NCI-H82 (cell line): ENCODE data around the gene BZW2.
A peak's percentile ranks its signal among the peaks of the same experiment; 100 is the strongest.

Experiments used
- DNase-seq: peaks from one replicate; lab custom pipeline; 2025; lab: John Stamatoyannopoulos, UW

Gene BZW2

DNA sequence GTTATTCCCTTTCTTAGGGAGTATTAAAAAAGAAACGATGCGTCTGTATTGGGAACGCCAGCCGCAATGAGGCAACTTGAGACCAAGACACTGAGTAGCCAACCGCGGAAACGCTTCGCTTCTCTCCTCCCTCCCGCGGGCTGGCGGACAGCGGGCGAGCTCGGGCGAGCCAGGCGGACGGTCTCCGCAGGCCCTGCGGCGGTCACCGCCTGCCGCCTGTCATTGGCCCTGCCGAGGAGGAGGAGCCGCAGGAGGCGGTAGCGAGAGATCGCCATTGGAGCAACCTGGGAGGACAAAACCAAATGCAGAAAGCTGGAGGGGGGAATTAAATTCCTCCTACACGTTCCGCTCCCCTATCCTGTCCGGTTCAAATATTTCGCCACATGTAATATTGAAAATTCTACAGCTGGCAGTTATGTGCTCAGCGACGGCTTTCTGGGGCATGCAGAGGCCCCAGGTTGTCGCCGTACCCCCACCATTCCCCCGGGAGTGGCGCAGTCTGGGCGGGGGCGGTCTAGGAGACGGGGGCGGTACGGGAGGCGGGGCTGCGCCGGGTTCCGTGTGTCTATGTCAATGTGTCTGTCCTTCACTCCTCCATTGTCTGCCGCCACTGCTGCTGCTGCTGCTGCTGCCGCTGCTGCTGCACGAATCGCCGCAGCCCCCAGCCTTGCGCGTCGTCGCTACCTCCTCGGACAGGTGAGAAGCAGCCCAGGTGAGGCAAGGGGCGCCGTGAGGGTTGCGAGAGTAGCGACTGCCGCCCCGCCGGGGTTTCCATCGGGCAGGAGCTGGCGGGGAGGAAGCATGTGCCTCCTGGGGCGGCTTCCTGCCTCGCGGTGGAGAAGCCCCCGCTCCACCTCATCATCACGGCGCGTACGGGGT is at the start of gene BZW2, which contains the start of gene ANKMY2:
TSS of gene BZW2 (plus strand) at position 589 of the 879 bp plus-strand sequence. CDS start 19,263 bp downstream, outside the sequence.
TSS of gene ANKMY2 (minus strand) at position 162 of the 879 bp plus-strand sequence. CDS start 181 bp downstream, outside the sequence.
- DNase-seq = peak; percentile 97

DNA sequence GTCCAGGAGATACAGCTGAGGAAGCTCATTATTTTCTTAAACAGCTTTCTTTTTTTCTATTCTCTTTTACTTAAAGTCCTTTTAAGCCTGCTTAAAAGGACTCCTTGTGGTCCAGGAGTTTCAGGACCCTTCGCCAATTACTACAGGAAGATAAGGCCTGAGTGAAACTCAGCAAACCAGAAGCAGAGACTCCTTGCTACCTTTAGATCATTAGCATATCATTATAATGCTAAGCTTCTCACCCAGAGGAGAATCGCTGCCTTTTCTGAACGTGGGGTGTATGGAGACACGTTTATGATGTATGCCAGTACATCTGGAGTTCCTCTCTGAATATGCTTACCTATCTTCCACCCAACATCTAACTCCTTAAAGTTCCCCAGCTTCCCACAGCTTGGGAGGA is 48.0 kb upstream of the BZW2 start:
- no peak for DNase-seq

DNA sequence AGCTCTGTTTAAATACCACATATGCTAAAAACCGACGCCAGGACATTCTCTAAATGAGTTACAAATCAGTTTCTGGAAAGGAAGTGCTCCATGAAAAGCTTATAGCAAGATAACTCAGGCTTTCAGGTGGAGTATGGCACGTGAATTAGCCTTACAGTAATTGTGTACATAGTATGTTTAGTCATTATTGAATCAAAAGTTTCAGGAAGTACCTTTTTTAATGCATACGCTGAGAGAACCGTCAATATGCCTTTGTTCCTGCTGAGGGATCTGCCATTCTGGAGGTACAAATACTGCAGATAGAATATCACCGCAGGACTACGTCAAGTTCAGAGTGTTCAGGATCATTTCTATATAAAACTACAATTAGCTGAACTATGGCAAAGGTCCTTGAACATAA is 46.1 kb upstream of the BZW2 start:
- no peak for DNase-seq

DNA sequence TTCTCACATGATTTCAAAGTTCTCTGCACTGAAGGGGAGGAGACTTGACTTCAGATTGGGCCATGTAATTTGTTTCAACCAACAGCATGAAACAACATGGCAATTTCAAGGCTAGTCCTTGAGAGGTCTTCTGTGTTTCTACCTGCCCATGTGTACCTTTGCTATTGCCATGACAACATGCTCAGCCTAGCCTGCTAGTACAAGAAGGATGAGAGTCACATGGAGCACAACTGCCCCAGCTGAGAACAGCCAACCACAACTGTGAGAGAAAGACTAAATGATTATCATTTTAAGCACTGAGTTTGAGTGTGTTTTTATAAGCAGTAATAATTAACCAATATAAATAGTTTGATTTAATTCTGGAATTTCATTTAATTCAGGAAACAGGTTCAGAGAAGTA is 42.3 kb upstream of the BZW2 start:
- no peak for DNase-seq

DNA sequence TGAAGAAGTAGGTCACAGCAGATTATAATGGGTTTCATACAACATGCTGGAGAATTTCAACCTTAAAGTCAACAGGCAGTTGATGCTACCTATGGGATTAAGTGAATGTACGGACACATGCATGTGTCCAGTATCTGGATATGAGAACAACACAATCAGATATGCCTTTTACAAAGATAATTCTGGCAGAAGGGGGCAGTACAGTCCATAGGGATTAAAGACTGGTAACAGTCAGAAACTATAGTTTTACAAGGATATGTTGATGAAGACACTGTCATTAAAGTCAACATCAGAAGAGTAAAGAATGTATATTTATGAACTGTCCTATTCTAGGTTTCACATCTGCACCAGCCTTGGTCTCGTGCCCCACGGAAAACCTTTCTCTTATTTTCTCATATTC is 41.9 kb upstream of the BZW2 start:
- no peak for DNase-seq

DNA sequence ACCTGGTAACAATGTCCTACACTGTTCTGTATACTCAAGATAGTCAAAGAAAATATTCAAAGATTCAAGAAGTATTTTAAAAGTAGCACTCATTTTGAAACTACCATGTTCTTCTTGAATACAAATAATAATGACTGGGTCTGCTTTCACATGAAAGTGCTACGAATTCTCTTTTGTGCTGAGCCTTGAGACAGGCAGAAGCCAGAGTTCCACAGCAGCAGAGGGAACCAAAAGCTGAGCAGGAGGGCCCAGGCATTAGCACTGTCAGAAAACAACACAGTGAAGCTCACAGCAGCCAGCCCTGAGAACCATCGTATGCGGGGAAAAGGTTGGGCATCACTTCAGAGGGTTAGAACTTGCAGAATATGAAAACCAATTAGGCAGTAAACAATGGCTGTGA is 39.3 kb upstream of the BZW2 start:
- DNase-seq = no peak

DNA sequence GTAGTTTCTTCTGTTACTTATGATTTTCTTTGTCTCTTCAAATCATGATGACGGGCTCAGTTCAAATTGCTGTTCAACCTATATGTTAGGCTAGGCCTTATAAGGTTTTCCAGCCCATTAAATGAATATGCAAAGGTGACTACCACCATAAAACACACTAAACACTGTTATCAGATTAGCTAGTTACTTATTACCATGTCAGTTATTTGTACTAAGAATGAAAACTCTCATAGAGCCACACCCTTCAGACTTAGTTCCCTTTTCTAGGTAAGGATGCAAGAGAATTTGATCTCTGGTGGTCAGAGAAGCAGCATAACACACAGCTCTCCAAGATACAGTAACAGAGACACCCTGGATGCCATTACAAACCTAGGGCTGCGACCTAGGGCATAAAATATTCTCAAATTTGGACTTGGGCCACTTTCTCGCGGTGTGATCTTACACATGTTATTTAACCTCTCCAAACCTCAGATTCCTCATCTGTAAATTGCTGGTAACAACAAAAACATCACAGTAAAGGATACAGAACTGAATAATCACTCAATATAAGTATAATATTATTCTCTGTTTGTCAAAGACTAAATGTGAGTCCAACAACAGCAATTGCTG is 36.0 kb upstream of the BZW2 start:
- no peak for DNase-seq

DNA sequence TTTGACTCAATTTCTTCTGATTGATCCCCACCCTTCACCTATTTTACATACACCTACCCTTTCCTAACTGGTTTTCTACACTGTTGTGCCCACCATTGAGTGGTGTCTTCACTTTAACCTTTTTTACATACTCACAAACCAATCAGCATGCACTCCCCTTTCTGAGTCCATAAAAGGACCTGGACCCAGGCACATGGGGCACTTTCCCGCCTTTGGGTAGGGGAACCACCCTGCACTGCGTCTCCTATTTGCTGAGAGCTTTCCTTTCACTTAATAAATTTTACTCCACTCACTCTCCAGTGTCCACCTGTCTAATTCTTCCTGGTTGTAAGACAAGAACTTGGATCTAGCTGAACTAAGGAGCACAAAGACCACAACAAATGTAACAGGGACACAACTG is 34.3 kb upstream of the BZW2 start:
- no peak for DNase-seq

DNA sequence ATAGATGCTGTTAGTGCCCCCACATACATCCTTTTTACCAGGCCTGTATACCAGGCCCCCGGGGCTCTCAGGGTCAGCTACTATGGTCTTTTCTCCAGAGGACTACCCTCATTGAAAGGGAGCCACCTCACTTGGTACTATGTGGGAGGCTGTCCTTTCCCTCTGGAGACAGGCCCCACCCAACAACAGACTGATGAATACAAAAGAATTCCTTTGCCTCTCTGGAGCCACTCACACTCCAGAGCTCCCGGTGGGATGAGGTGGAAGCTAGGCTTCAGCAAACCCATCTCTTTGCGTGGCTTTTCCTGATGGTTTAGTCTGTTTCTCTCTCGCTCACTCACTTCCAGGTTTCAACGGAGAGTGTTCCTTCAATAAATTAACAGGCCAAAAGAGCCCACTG is 30.8 kb upstream of the BZW2 start:
- no peak for DNase-seq

DNA sequence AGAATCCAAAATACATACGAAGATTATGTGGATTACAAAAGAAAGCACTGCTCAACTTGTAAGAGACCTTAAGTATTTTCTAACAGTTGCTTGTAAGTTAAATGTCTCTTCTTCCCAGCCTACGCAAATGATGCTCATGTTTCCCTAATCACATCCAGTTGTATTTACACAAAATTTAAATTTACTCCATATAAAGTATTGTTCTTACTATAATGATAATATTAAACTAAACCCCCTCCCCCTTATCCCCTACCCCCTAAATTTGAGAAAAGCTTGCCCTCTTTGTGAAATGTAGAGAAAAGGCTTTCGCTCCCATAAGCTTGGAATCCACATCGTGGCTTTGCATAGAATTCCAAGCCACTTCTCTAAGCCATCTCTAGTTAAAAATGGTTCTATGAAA is 29.9 kb upstream of the BZW2 start:
- DNase-seq = no peak

DNA sequence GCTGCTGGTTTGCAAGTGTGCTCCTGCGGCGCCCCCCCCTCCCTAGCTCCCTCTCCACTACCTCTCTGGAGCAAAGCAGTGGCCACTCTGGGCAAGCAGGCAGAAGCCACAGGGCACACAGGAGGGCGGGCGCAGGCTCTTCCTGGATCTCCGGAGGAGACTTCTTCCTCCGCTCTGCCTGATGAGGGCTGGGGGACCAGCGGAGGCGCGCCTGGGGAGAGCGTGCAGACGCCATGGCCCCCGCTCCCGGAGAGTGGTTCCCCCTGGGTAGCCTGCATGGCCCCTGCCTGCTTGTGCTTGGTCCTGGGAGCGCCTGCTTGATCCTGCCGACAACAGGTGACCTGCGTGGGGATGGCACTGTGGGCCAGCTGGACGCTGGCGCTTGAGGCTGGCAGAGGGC is 29.4 kb upstream of the BZW2 start:
- DNase-seq = no peak

DNA sequence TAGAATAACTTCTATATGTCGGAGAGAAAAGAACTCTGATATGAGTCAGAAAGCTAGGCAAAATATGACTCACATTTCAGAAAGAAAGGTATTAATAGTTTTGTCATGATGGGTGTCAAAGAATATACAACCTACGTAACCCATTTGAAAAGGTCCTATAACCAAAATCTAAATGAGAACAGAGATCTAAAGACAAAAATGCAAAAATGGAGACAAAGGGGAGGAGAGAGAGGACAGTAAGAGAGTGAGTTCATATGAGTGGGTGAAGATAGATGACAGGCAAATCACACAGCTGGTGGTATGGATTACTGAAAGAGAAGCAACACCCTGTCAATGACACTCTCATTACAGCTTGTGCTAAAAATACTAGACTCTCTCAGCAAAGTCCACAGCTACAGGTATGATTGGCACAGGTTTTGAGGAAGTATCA is 26.0 kb upstream of the BZW2 start:
- peak; percentile 5 for DNase-seq

DNA sequence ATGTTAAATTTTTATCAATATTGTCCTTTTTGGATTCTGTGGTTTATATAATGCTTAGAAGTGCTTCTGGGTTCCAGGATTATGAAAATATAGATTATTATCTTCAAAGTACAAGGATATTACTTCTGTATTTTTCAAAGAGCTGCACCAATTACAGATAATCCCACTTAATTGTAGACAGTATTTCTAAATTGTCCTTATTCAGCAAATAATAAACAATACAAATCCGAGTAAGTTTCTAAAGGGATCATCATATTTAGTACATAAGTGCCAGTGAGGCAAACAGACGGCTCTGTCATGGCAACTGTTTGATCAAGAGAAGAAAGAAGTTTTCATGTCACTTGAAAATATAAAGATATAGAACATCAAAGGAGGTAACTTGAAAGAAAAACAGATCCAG is 19.6 kb upstream of the BZW2 start:
- DNase-seq = no peak

DNA sequence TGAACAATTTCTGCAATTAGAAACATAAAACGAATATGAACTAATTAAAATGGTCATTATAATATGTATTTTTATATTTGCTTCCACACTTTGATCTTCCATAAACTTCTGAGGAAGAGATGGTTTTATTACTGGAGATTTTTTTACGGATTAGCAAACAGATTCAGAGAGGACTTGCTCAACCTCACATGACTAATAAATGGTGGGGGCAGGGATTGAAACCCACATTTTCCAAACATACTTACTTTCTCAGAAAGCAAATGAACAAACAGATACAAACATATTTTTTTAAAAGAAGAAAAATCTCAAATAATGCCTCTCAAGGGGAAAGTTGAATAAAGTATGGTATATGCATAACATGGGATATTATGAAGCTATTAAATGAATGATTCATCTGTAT is 18.7 kb upstream of the BZW2 start:
- DNase-seq = no peak

DNA sequence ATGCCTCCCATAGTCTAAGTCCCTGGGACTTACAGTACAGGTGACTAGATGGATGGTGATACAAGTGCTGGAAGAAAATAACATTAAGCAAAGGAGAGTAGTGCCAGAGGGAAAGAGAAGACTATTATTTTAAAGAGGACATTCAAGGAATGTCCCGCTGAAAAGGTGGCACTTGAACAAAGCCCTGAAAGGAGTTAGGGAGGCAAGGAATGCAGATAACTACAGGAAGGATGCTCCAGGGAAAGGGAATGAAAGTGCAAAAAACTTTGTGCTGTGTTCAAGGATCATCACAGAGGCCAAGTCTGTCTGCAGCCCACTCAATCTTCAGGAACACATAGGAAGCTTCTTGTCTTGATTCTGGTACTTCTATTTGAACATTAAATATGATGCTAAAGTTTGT is 15.3 kb upstream of the BZW2 start:
- no peak for DNase-seq

DNA sequence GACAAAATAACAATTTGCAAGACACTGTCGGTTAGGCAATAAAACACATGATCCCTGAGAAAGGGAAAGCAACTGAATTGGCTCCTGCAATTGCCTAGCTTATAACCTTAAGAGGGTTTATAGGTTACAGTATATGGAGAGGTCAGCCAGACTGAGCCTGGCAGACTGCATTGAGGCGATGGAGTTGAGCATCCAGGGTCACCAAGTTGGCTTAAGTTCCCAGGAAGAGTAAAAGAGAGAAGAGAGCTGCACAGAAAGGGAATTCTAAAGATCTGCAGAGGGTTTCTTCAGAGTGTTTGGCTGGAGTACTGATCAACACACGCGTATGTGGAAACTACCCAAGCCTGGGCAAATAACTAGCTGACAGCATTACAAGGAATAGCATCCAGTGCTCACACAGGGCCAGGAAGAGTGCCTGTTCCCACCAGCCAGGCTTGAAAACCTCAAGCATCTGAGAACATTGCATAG is 11.7 kb upstream of the BZW2 start:
- DNase-seq = no peak

DNA sequence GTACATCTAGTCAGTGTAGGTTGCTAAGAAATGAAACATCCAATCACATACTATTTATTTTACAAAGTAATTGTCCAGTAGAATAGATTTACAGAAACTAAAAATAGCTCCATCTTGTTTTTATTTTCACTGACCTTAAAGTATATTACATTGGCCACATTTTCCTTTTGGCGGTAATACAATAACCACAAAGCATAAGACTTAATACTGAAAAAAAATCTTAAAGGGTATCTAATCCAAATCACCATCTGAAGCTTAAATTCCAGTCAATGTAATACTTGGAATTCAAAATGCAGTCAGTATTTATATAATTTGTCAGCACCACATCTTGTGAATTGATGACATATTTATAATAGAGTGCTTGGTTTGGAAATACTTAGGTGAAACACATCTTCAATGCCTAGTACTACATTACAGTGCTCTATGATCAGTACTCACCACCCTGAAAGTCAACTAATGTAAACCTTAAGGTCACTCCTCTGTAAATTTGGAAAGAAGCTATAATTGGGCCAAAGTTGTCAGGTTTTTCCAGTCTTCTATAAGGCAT is 9.4 kb upstream of the BZW2 start:
- DNase-seq = no peak

DNA sequence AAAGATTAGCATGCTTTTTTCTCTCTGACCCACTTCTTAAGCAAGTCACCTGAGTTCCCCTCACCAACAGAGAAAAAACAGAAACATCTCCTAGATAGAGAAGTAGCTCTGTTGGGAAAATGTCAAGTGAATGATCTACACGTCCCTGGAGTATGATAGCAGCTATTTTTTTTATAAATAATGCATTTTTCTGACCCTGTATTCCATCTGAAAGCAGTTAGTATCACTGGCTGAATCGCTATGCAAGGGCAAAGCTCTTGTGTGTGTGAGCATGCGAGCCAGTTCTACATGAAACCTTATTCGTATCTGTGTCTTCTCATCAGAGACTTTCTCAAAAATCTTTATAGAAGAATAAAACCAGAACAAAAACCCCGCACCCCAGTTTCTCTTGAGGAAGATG is 8.6 kb upstream of the BZW2 start:
- DNase-seq = no peak

DNA sequence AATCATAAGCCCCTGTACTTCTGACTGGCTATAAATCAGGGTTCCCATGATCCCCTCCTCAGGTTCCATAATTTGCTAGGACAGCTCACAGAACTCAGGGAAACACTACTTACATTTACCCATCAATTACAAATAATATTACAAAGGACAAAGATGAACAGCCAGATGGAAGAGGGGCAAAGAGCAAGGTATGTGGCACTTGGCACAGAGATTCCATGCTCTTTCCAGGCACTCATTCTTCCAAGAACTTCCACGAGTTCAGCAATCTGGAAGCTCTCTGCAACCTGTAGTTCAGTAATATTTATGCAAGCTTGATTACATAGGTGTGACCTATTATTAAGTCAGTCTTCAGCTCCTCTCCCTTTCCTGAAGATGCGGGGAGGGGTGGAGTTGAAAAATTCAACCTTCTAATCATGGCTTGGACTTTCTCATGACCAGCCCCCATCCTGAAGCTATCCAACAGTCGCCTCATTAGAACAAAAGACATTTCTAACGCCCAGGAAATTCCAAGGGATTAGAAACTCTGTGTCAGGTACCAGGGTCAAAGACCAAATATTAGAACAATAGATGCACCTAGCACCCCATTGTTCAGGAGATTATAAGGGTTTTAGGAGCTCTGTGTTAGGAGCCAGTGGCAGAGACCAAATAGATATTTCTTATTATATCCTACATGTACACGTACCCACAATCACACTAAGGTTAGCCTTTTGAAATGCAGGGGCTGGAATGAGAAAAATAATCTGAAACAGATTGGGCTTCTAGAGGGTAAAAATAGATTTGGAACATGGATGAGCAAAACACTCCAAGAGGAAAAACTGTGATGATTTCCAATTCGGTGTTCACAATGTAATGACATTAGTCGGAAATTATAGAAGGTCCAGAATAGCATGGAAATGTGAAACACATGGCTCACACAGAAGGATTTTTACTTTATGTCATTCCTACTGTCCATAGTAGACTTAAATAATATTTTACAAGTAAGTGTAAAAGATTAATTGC is 7.4 kb upstream of the BZW2 start:
- no peak for DNase-seq

DNA sequence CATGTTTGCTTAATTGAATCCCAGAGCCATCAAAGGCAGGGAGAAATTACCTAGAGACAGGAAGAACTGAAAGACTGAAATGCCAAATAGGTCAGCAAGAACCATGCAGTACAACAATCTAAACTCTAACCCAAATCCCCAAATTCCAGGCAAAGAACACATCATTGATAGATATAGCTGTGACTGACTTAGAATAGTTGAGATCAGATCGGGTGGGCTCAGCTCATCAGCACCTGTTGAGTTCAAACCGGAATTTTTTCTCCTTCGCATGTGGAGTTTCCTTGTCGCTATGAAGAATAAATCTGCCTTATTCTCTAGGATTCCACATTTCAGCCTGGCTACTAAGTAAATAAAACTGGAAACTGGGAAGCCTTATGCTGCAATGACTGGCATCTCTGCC is 1.8 kb upstream of the BZW2 start:
- no peak for DNase-seq

DNA sequence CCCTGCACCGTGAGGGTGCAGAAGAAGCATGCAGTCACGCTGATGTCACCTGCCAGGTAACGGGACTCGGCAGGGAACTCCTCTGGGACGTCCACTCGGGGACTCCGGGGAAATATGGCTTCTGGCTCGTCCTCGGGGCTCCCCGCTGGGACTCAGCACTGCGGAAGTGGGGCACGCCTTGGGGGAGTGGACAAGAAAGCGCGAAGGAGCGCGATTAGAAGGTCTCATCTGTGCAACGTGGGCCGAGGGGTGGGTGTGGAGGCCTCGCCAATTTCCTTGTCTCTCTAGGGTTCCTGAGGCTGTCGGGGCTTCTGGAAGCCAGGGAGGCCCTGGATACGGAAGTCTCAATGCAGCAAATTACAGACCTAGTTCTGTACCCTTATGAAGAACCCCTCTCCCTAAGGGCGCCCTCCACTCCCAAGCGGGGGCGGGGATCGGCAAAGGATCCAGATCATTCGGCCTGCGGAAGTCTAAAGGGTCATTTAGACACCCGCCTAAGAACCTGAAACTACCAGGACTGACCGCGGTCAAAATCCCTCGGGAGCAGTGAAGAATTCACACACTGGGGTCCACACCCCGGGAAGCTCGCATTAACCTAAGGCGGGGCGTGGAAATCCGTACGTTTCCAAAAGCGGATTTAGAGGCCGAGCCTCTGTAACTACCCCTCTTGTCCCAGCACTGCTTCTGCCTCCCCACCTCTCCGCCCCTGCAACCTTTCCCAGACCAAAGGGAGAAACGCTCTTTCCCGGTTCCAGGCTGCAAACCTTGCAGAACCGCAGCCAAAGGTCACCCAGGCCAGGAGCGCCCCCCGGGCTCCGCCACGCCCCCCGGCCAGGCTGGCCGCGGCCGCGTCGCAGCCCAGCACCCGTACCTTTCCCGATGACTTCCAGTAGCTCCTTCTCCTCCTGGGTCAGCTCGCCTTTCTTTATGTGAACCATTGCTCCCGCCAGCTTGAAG is 1.1 kb upstream of the BZW2 start:
- peak; percentile 73 for DNase-seq
